HG03571 (cell line): ENCODE measurements around the gene NKPD1.

Source experiments
- ATAC-seq: cut with Tn5 transposase; IDR thresholded peaks from one replicate; pipeline ENCODE4 v1.9.1; 2021; ENCODE audit not compliant: unreplicated experiment

Gene NKPD1

GRCh38 chr19:45154064-45154827, 6.5 kb downstream of the NKPD1 start:
- ATAC-seq: no peak

- no peak for ATAC-seq
Measured at GRCh38 chr19:45153339-45154063, 7.3 kb downstream of the NKPD1 start.

DNA sequence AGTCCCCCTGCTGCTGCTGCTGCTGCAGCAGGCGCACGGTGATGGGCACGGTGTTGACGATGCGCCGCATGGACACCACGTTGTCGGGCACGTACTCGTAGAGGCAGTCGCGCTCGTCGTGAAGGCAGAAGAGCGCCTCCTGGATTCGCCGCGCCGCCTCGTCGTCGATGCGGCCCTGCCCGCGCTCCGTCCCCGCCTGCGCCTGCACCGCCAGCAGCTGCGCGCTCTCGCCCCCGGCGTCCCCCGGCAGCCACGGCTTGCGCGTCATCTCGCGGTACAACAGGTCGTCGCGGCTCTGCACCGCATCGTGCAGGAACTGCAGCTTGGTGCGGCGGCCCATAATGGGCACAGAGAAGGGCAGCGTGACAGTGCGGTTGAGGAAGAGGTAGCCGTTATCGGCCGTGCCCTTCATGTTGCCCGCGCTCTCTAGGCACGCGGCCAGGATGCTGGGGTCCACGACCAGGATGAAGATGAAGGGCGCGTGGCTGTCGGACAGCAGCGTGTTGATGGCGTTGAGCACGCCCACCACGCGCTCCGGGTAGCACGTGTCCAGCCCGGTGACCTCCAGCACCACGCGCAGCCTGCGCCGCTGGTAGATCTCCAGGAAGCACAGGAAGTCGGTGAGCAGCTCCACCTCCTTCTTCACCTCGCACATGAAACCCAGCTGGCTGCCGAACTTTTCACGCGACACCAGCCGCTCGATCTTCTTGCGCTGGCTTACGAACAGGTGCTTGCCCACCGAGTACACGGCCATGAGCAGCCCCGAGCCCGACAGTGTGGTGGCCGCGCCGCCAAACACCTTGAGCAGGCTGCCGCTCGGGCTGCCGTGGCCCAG, 8.1 kb downstream of the NKPD1 start:
- no peak for ATAC-seq

DNA sequence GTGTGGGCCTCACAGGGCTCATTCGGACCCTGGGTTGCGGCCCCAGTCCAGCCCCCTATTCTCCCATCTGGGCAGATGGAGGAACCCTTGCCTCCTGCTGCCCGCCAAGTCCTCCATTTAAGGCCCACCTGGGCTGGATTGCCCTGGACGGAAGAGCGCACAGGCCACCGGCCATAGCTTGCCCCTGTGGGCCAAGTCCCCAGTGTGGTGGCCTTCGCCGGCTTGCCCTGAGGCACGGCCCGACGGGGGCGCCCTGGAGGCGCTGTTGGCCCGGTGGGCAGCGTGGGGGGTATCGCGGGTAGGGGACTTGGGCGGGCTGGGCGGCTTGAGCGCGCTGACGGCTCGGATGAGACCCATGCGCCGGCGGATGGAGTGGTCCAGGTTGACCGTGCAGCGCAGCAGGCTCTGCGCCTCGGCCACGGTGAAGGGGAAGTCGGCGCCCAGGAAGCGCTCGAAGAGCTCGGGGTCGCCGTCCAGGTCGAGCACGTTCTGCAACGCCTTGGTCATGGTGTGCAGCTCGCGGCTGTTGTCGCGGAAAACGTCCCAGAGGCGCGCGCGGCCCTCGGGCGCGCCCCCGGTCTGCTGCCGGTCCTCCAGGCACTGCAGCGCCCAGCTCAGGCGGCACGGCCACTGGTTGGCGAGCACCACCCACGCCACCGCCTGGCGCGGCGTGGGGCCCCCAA, 8.8 kb downstream of the NKPD1 start:
- ATAC-seq: no peak

GRCh38 chr19:45151320-45151719, 9.5 kb downstream of the NKPD1 start:
- ATAC-seq: no peak

- no peak for ATAC-seq
Measured at GRCh38 chr19:45150751-45151281, 10.0 kb downstream of the NKPD1 start.

DNA sequence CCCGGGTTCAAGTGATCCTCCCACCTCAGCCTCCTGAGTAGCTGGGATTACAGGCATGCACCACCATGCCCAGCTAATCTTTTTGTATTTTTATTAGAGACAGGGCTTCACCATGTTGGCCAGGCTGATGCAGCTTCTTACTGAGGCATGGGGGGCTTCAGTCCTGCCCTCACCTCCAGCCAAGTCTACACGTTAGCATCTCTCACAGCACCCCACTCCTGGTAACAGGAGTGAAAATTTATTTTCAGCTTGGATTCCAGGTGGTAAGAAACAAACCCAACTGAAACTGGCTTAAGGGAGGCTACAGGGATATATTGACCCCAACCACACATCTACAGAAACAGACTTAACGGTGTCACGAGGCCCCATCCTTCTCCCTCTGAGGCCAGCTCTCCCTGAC, 10.6 kb downstream of the NKPD1 start:
- ATAC-seq: no peak

DNA sequence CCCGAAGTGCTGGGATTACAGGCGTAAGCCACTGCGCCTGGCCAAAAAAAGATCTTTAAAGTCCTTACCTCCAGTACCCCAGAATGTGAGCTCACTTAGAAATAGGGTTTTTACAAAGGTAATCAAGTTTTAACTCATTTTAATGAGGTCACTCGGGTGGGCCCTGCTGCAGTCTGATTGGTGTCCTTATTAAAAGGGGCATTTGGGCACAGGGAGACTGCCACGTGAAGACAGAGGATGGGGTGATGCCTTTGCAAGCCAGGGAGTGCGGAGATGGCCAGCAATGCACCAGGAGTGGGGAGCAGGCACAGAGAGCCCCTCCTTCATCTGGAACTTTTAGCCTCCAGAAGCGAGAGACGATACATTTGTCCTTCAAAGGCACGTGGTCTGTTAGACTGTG, 11.7 kb downstream of the NKPD1 start:
- ATAC-seq: no peak

DNA sequence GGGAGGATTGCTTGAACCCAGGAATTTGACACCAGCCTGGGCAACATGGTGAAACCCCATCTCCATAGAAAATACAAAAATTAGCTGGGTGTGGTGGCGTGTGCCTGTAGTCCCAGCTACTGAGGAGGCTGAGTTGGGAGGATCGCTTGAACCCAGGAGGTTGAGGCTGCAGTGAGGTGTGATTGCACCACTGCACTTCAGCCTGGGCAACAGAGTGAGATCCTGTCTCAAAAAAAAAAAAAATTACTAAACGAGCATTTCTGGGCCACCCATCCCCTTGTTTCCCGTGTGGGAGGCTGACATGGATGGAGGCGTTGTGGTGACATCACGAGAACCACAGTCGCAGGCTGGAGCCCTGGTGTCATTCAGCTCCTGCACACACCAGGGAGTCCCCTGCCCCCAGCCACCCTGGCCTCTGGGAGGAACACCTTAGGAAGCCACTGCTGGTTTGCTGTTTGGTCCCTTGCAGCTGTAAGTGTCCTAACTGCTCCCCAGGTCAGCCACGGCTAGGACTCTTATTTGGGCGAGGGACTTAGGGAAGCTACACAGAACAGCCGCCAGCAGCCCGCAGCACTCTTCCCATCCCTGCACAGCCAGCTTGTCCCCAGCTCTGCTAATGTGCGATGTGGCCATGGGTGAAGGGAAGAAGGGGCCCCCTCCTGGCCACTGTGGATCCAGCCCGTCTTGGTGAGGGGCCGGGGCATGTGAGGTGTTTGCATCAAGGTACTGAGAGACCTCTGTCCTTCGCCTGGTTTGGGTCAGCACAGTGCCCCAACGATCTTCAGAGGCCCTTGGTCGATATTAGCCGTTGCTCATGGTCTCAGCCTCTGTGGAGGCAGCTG, 12.7 kb downstream of the NKPD1 start:
- no peak for ATAC-seq

DNA sequence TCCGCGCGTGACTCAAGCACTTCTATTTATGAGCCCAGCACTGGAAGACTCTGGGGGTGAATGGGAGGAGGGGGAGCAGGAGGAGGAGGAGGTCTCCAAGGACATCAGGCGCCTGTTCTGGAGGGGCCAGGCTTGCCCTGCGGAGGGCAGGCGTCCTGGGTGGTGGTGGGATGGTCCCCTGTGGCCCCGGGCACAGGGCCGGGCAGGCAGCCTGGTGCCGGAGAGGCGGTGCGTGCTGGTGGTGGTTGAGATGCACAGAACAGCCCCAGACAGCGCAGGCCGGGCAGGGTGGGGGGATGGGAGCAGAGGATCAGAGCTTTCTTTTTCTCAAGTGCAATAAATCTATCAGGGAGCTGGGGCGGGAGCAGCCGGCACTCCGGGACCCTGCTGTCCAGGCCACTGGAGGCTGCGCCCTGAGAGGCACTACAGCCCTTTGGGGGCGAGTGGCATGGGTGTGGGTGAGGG, 14.0 kb downstream of the NKPD1 start:
- ATAC-seq: no peak

DNA sequence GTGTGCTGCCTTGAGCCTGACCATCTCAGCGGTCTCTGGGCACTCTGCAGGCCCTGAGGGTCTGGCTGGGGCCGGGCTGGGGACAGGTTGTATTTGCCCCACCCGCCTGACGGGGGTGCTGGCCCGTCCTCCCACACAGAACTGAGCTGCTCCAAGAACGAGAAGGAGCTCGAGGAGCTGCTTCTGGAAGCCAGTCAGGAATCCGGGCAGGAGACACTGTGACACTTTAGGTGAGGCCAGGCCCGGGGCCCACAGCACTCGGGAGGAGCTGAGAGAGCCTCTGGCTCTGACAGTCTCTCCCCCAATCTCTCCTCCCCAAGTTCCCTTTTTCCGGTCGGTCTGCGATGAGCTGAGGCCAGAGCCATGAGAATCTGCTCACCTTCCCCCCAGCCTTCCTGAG, 14.5 kb downstream of the NKPD1 start:
- no peak for ATAC-seq

GRCh38 chr19:45145270-45146189, 15.3 kb downstream of the NKPD1 start:
- no peak for ATAC-seq

DNA sequence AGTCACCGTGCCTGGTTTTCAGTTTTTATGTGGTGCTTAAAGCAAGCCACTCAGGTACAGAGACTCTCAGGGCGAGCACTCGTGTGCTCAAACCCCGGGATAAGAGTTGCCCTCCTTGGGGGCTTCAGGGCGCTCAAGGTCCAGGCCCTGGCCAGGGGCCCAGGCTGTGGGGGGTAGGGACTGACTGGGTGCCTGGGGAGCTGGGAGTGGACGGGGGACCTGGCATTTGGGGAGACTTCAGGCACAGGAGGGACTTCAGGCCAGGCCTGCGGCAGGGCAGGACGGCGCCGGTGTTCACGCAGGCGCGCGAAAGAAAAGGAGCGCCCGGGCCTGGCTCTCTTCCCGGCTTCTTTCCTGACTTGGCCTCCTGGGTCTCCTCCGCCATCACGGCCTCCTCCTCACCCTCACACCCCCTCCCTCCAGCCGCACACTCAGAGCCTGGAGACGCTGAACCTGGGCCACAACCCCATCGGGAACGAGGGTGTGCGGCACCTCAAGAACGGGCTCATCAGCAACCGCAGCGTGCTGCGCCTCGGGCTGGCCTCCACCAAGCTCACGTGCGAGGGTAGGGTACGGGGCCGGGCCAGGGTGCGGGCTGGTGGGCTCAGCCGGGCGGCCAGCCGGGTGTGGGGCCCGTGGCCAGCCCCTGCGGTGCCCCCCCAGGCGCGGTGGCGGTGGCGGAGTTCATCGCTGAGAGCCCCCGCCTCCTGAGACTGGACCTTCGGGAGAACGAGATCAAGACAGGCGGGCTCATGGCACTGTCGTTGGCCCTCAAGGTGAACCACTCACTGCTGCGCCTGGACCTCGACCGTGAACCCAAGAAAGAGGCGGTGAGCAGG, 16.1 kb downstream of the NKPD1 start:
- no peak for ATAC-seq

DNA sequence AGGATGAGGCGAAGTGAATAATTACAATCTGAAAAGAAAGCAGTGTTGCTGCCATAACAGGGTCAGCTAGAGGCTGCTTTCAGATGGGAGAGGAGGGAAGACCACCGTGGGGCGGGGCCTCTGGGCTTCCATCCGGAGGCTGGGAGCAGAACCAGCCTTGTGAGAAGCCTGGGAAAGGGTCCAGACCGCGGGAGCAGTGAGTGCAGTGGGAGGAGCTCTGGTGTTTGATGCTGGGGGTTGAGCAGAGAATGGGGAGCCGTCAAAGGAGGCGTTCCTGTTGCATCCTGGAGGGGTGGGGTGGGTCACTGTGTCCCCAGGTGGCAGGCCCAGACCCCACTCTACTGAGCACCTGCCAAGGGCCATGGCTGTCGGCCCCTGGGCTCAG, 18.1 kb downstream of the NKPD1 start:
- ATAC-seq: no peak

- ATAC-seq: no peak
Measured at GRCh38 chr19:45142016-45142725, 18.6 kb downstream of the NKPD1 start.

DNA sequence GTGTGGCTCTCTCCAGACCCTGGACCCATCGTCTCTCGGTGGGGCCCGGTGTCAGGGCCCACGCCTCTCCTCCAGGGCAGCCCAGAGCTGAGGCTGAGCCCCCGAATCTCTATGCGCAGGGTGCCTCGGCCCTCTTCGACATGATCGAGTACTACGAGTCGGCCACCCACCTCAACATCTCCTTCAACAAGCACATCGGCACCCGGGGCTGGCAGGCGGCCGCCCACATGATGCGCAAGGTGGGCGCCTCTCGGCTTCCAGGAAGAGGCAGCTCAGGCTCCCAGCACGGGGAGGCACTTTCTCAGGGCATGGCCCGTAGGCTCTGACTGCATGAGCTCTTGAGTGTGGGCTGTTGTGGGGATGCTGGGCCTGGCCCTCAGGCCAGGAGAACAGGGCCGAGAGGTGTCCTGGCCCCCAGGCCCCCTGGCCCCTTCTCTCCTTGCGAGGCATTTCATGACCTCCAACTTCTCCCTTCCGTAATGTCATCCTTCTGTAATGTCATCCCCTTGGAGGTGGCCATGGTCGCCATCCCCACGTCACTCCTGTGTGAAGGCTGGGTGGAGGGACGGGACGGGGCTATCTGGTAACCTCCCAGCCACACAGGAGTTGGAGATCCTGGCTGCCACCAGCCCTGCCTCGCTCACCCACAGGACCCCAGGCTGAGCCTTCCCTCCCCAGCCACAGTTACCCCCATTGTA, 19.4 kb downstream of the NKPD1 start:
- ATAC-seq: no peak

DNA sequence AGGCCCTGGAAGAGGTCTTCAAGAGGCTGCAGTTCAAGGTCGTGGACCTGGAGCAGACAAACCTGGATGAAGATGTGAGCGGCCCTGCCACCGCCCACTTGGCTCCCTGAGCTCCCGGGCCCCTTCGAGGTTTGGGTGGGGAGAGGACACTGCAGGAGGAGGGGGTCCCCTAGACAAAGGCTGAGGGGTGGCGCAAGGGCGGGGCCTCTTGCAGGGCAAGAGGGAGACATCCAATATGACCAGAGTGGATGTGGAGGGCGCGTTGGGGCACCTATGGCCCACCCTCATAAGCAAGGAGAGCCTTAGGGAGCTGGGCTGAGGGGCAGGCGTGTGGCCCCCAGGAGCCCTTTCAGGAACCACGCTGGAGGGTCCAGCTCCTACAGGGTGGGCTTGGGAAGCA, 20.2 kb downstream of the NKPD1 start:
- ATAC-seq: no peak
